Measurements from ENCODE around the gene STRADA.

GRCh38 chr17:63658366-63658765, 83.2 kb downstream of the STRADA start:
- TF ChIP-seq POLR2AphosphoS5 (IDR thresholded peaks at IDR 0.05; ENCODE audit: low read depth, low read length) (no peak), POLR2A (IDR thresholded peaks at IDR 0.05; ENCODE audit: low read depth, low read length) (no peak), TAF1 (IDR thresholded peaks at IDR 0.05; ENCODE audit: borderline replicate concordance, low read depth, low read length) (no peak)
